K562 (cell line): ENCODE results near the gene THADA. TPM values are rescaled to one million over a fixed set of nuclear protein-coding genes. Genes with fewer than 3 reads are reported as not detected.

Experiments
- BCOR ChIP-seq: fragments of 450-650 bp; IDR thresholded peaks from 2 replicates; pipeline ENCODE4 v1.6.1; 2016
- CBX5 ChIP-seq: IDR thresholded peaks from 2 replicates; pipeline ENCODE4 v1.6.1; 2014; ENCODE audit warnings: low read depth, borderline replicate concordance
- CEBPB ChIP-seq: fragments of 450-650 bp; IDR thresholded peaks from 2 replicates; pipeline ENCODE4 v1.6.1; 2016; ENCODE audit warnings: missing genetic modification characterization, missing compliant biosample characterization
- CHAMP1 ChIP-seq: fragments of 450-650 bp; IDR thresholded peaks from 2 replicates; pipeline ENCODE4 v1.6.1; 2016; ENCODE audit warnings: mild to moderate bottlenecking
- CUX1 ChIP-seq: fragments of 200-800 bp; sonication (Bioruptor generic); IDR thresholded peaks from 2 replicates; pipeline ENCODE4 v1.6.1; 2016; ENCODE audit warnings: missing genetic modification characterization, missing compliant biosample characterization
- EGR1 ChIP-seq: fragments of 450-650 bp; conservative IDR thresholded peaks from 2 replicates; pipeline ENCODE4 v1.6.1; 2017; ENCODE audit warnings: mild to moderate bottlenecking
- HDAC6 ChIP-seq: IDR thresholded peaks from 2 replicates; pipeline ENCODE4 v1.6.1; 2012; ENCODE audit warnings: low read depth, mild to moderate bottlenecking, control low read depth, inconsistent platforms, low read length, moderate library complexity
- MAFK ChIP-seq: IDR thresholded peaks from 2 replicates; pipeline ENCODE4 v1.6.1; 2011; ENCODE audit warnings: low read length, improper control_type of control experiment
- NR2C1 ChIP-seq, 2 experiments: fragments of 450-650 bp; IDR thresholded peaks; 2 replicates each; pipeline ENCODE4 v1.6.1; 2017; ENCODE audit warnings: mild to moderate bottlenecking in 2 of 2, antibody characterized with exemption in 1 of 2, inconsistent platforms in 1 of 2, missing compliant biosample characterization in 1 of 2, missing genetic modification characterization in 1 of 2
- RB1 ChIP-seq: fragments of 450-650 bp; IDR thresholded peaks from 2 replicates; pipeline ENCODE4 v1.6.1; 2017; ENCODE audit warnings: low read depth, mild to moderate bottlenecking
- SIN3A ChIP-seq, 2 experiments: fragments of 150-350 bp in 1 of 2; IDR thresholded peaks; 2 replicates each; pipeline ENCODE4 v1.6.1; 2011 to 2016; ENCODE audit warnings: borderline replicate concordance in 2 of 2, low read depth in 2 of 2, low read length in 2 of 2, mild to moderate bottlenecking in 2 of 2, moderate library complexity in 2 of 2; ENCODE audit not compliant: control insufficient read depth in 1 of 2
- TARDBP ChIP-seq: fragments of 450-650 bp; IDR thresholded peaks from 2 replicates; pipeline ENCODE4 v1.6.1; 2016
- ZNF449 ChIP-seq: fragments of 250-450 bp; sonication (Bioruptor Pico); IDR thresholded peaks from 2 replicates; pipeline ENCODE4 v1.8.0; 2022; ENCODE audit warnings: moderate library complexity, mild to moderate bottlenecking, inconsistent platforms
- polyA plus RNA-seq, 8 experiments: library from polyadenylated mRNA; depleted of rRNA in 4 of 8; stranded (reverse) in 5 of 8; unstranded in 3 of 8; fragments of >200 nt; fragmentation: Nextera tagmentation in 2 of 8; fragmentation: Illumina TruSeq in 1 of 8; extraction: Ambion mirVana in 2 of 8; extraction: Trizol in 1 of 8; gene quantifications; 2 replicates each; pipeline versions ENCODE4 v1.2.1 to v1.2.3, GENCODE V29; 2011 to 2014; ENCODE audit warnings: inconsistent platforms in 1 of 8, missing spikeins in 1 of 8
- total RNA-seq, 7 experiments: library from RNA; depleted of rRNA in 6 of 7; stranded (reverse); fragments of >200 nt in 6 of 7; fragmentation: Illumina TruSeq in 2 of 7; extraction: Trizol in 2 of 7; gene quantifications; 2 replicates each; pipeline versions ENCODE4 v1.2.1 to v1.2.3, GENCODE V29; 2011 to 2021; ENCODE audit warnings: low replicate concordance in 1 of 7
- TF ChIP-seq, protein P1 (sequence below), 2 experiments: fragments of 200-800 bp in 1 of 2; sonication (Bioruptor generic) in 1 of 2; sonication (generic) in 1 of 2; formaldehyde crosslinking in 1 of 2; IDR thresholded peaks in 1 of 2; conservative IDR thresholded peaks in 1 of 2; 2 replicates each; pipeline versions ENCODE4 v1.5.0 to v1.6.1; 2016 to 2020; ENCODE audit warnings: missing compliant biosample characterization in 1 of 2, missing genetic modification characterization in 1 of 2, missing genetic modification reagents in 1 of 2

THADA gene
- total and polyA plus RNA-seq, 9 of the 15 experiments (the other 6 are each of a cell fraction or from before 2014, with no cell fraction given), result 17.8 to 34.7 (median 31.9) TPM

- TF ChIP-seq, protein P1, sequence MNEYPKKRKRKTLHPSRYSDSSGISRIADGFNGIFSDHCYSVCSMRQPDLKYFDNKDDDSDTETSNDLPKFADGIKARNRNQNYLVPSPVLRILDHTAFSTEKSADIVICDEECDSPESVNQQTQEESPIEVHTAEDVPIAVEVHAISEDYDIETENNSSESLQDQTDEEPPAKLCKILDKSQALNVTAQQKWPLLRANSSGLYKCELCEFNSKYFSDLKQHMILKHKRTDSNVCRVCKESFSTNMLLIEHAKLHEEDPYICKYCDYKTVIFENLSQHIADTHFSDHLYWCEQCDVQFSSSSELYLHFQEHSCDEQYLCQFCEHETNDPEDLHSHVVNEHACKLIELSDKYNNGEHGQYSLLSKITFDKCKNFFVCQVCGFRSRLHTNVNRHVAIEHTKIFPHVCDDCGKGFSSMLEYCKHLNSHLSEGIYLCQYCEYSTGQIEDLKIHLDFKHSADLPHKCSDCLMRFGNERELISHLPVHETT (CRISPR knock-in tag; conservative IDR thresholded peaks at IDR 0.05 in 1 of 2, IDR thresholded peaks at IDR 0.05 in 1 of 2), result peak in 1 of 2 experiments; percentile 70; a peak in 2 of 4 replicates
- TF ChIP-seq RB1, result peak; percentile 36; the same call in 1 of the 2 replicates
- TF ChIP-seq CHAMP1, result no peak
- TF ChIP-seq HDAC6, result no peak
- peak; percentile 76; the same call in 1 of the 2 replicates for TF ChIP-seq ZNF449
- 0 out of 2 replicates have a peak, but pooled peaks have one; percentile 16 for TF ChIP-seq CBX5
- TF ChIP-seq SIN3A (IDR thresholded peaks at IDR 0.05; ENCODE audit: borderline replicate concordance in 2 of 2, control insufficient read depth in 1 of 2, low read depth in 2 of 2, low read length in 2 of 2), result peak in 1 of 2 experiments; percentile 81; a peak in 1 of 4 replicates
- no peak for TF ChIP-seq BCOR
- TF ChIP-seq CEBPB, result peak; percentile 78
- TF ChIP-seq EGR1, result peak; percentile 60
- no peak for TF ChIP-seq CUX1
- no peak for TF ChIP-seq NR2C1 (IDR thresholded peaks at IDR 0.05)
- TF ChIP-seq NR2C1 (tag; IDR thresholded peaks at IDR 0.05), result no peak
- no peak for TF ChIP-seq MAFK
- peak; percentile 73 for TF ChIP-seq TARDBP
These were observed 368.6 kb downstream of the THADA start (continued) for GRCh38 chr2:43226955-43227829.
